HG02943 (cell line): ENCODE measurements around the gene GRK1.

ENCODE experiments used
- ATAC-seq: cut with Tn5 transposase; IDR thresholded peaks from one replicate; pipeline ENCODE4 v1.9.1; 2021; ENCODE audit warnings: mild to moderate bottlenecking, low read depth, moderate library complexity; ENCODE audit not compliant: unreplicated experiment

GRK1 gene

GRCh38 chr13:113786262-113786841, 119.3 kb downstream of the GRK1 start:
- ATAC-seq, result no peak
